A549 (cell line): ENCODE results near the gene EPB41L2.

Source experiments
- BHLHE40 ChIP-seq: IDR thresholded peaks from 2 replicates; pipeline ENCODE4 v1.6.1; 2012; ENCODE audit warnings: low read depth, low read length, inconsistent platforms
- CBX2 ChIP-seq: fragments of 200-600 bp; sonication (generic); IDR thresholded peaks from 2 replicates; pipeline ENCODE4 v1.6.1; 2016; ENCODE audit warnings: low read depth, mild to moderate bottlenecking, borderline replicate concordance
- CHD4 ChIP-seq: fragments of 200-600 bp; sonication (generic); IDR thresholded peaks from 2 replicates; pipeline ENCODE4 v1.6.1; 2016; ENCODE audit warnings: antibody characterized with exemption, mild to moderate bottlenecking, borderline replicate concordance
- FOSL2 ChIP-seq, 2 experiments: fragments of 450-650 bp in 1 of 2; fragments of >200 bp in 1 of 2; sonication (Bioruptor Twin) in 1 of 2; formaldehyde crosslinking; IDR thresholded peaks; 2 replicates each; pipeline versions ENCODE4 v1.5.0 to v1.6.1; 2016 to 2020; ENCODE audit warnings: mild to moderate bottlenecking in 1 of 2, moderate library complexity in 1 of 2
- HOXB13 ChIP-seq: fragments of 250-450 bp; sonication (Bioruptor Pico); IDR thresholded peaks from 2 replicates; pipeline ENCODE4 v1.5.0; 2020; ENCODE audit warnings: low read depth, mild to moderate bottlenecking, moderate library complexity
- POLR2A ChIP-seq: IDR thresholded peaks from 2 replicates; pipeline ENCODE4 v1.6.1; 2012; ENCODE audit warnings: mild to moderate bottlenecking, low read length
- RFX5 ChIP-seq: fragments of 450-650 bp; IDR thresholded peaks from 2 replicates; pipeline ENCODE4 v1.7.1; 2014; ENCODE audit warnings: antibody characterized with exemption, mild to moderate bottlenecking, moderate library complexity
- ZSCAN20 ChIP-seq: fragments of 250-450 bp; sonication (Bioruptor Pico); IDR thresholded peaks from 2 replicates; pipeline ENCODE4 v1.8.0; 2022; ENCODE audit warnings: mild to moderate bottlenecking, moderate library complexity
- TF ChIP-seq, protein P1 (sequence below): fragments of >200 bp; sonication (Bioruptor Twin); formaldehyde crosslinking; IDR thresholded peaks from 3 replicates; pipeline ENCODE4 v1.5.1; 2016
- TF ChIP-seq, protein P2 (sequence below): IDR thresholded peaks from 2 replicates; pipeline ENCODE4 v1.6.1; 2012
- TF ChIP-seq, protein P3 (sequence below): fragments of 200-600 bp; sonication (generic); IDR thresholded peaks from 2 replicates; pipeline ENCODE4 v1.6.1; 2016; ENCODE audit warnings: antibody characterized with exemption, mild to moderate bottlenecking, moderate library complexity

DNA sequence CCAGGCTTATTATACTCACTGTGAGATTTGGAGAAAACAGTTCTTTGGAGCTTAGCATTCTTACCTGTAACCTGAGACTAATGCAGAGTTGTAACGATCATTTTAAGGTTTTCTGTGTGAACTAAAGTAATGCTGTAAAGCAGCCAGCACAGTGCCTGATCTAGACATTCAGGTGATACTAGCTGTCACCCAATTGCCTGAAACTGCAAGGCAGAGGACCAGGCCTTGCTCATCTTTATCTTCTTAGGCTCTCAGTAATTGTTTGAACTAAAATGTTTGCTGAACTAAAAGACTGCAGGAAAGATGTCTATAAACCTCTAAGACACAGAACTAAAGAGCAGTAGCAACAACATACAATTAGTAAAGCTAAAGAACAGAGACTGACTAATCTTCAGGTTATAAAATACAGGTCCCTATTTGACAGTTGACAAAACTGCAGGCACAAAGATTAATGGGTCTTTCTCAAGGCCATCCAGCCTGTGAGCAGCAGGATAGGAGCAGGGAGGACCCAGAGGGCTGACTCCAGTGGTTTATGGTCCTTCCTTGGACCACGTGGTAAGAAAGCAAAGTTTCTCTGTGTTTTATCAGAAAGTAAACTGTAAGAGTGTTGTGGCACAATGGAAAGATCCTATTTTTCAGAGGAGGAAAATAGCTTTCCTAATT, 204.4 kb downstream of the EPB41L2 start:
- TF ChIP-seq, protein P1, sequence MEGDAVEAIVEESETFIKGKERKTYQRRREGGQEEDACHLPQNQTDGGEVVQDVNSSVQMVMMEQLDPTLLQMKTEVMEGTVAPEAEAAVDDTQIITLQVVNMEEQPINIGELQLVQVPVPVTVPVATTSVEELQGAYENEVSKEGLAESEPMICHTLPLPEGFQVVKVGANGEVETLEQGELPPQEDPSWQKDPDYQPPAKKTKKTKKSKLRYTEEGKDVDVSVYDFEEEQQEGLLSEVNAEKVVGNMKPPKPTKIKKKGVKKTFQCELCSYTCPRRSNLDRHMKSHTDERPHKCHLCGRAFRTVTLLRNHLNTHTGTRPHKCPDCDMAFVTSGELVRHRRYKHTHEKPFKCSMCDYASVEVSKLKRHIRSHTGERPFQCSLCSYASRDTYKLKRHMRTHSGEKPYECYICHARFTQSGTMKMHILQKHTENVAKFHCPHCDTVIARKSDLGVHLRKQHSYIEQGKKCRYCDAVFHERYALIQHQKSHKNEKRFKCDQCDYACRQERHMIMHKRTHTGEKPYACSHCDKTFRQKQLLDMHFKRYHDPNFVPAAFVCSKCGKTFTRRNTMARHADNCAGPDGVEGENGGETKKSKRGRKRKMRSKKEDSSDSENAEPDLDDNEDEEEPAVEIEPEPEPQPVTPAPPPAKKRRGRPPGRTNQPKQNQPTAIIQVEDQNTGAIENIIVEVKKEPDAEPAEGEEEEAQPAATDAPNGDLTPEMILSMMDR = no peak
- TF ChIP-seq, protein P2, sequence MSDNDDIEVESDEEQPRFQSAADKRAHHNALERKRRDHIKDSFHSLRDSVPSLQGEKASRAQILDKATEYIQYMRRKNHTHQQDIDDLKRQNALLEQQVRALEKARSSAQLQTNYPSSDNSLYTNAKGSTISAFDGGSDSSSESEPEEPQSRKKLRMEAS = no peak
- TF ChIP-seq, protein P3, sequence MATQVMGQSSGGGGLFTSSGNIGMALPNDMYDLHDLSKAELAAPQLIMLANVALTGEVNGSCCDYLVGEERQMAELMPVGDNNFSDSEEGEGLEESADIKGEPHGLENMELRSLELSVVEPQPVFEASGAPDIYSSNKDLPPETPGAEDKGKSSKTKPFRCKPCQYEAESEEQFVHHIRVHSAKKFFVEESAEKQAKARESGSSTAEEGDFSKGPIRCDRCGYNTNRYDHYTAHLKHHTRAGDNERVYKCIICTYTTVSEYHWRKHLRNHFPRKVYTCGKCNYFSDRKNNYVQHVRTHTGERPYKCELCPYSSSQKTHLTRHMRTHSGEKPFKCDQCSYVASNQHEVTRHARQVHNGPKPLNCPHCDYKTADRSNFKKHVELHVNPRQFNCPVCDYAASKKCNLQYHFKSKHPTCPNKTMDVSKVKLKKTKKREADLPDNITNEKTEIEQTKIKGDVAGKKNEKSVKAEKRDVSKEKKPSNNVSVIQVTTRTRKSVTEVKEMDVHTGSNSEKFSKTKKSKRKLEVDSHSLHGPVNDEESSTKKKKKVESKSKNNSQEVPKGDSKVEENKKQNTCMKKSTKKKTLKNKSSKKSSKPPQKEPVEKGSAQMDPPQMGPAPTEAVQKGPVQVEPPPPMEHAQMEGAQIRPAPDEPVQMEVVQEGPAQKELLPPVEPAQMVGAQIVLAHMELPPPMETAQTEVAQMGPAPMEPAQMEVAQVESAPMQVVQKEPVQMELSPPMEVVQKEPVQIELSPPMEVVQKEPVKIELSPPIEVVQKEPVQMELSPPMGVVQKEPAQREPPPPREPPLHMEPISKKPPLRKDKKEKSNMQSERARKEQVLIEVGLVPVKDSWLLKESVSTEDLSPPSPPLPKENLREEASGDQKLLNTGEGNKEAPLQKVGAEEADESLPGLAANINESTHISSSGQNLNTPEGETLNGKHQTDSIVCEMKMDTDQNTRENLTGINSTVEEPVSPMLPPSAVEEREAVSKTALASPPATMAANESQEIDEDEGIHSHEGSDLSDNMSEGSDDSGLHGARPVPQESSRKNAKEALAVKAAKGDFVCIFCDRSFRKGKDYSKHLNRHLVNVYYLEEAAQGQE = no peak
- TF ChIP-seq POLR2A (no peak), CHD4 (no peak), BHLHE40 (no peak), HOXB13 (CRISPR knock-in tag) (no peak), RFX5 (no peak), CBX2 (no peak), FOSL2 (IDR thresholded peaks at IDR 0.05) (no peak), FOSL2 (CRISPR knock-in tag; IDR thresholded peaks at IDR 0.05) (no peak), ZSCAN20 (CRISPR knock-in tag) (no peak)
